H9 (cell line): ENCODE results near the gene GOLGA7B. TPM values are rescaled to one million over a fixed set of nuclear protein-coding genes. Genes with fewer than 3 reads are reported as not detected.

Source experiments
- DNase-seq: peaks from one replicate; pipeline ENCODE4 v3.0.0-alpha.2; 2017
- H2AFZ ChIP-seq: one replicate; pipeline ENCODE4 v1.6.1; 2013; ENCODE audit warnings: mild to moderate bottlenecking, low read length, control low read depth, moderate library complexity
- H2AK5ac ChIP-seq: 2 replicates; pipeline ENCODE4 v1.6.1; 2013; ENCODE audit warnings: low read length, control low read depth, mixed read lengths; ENCODE audit not compliant: insufficient read length
- H2BK120ac ChIP-seq: one replicate; pipeline ENCODE4 v1.6.1; 2013; ENCODE audit warnings: low read depth, mild to moderate bottlenecking, low read length, control low read depth, inconsistent platforms; ENCODE audit not compliant: poor library complexity, severe bottlenecking
- H2BK12ac ChIP-seq: 2 replicates; pipeline ENCODE4 v1.6.1; 2013; ENCODE audit warnings: low read length, control low read depth, mixed read lengths, low read depth; ENCODE audit not compliant: insufficient read length
- H2BK15ac ChIP-seq: 2 replicates; pipeline ENCODE4 v1.6.1; 2013; ENCODE audit warnings: low read depth, low read length, control low read depth
- H2BK20ac ChIP-seq: one replicate; pipeline ENCODE4 v1.6.1; 2013; ENCODE audit warnings: low read depth, mild to moderate bottlenecking, low read length, control low read depth, inconsistent platforms; ENCODE audit not compliant: poor library complexity, severe bottlenecking
- H2BK5ac ChIP-seq: 2 replicates; pipeline ENCODE4 v1.6.1; 2013; ENCODE audit warnings: low read length, control low read depth, mixed read lengths; ENCODE audit not compliant: insufficient read length
- H3K14ac ChIP-seq: 2 replicates; pipeline ENCODE4 v1.6.1; 2013; ENCODE audit warnings: low read length, control low read depth; ENCODE audit not compliant: insufficient read depth
- H3K18ac ChIP-seq: 2 replicates; pipeline ENCODE4 v1.6.1; 2013; ENCODE audit warnings: low read depth, mild to moderate bottlenecking, mixed read lengths, low read length, control low read depth; ENCODE audit not compliant: insufficient read length
- H3K23ac ChIP-seq: 2 replicates; pipeline ENCODE4 v1.6.1; 2013; ENCODE audit warnings: low read length, control low read depth, mixed read lengths, low read depth; ENCODE audit not compliant: insufficient read length
- H3K23me2 ChIP-seq: 2 replicates; pipeline ENCODE4 v1.6.1; 2013; ENCODE audit warnings: low read depth, mild to moderate bottlenecking, mixed read lengths, low read length, control low read depth; ENCODE audit not compliant: insufficient read length, poor library complexity, severe bottlenecking
- H3K27ac ChIP-seq: 2 replicates; pipeline ENCODE4 v1.5.1; 2013; ENCODE audit warnings: low read length, control low read depth, mixed read lengths, low read depth; ENCODE audit not compliant: insufficient read length
- H3K27me3 ChIP-seq: 2 replicates; pipeline ENCODE4 v1.6.1; 2013; ENCODE audit warnings: low read length, control low read depth, inconsistent platforms; ENCODE audit not compliant: insufficient read depth
- H3K4ac ChIP-seq: 2 replicates; pipeline ENCODE4 v1.6.1; 2013; ENCODE audit warnings: low read depth, mild to moderate bottlenecking, control low read depth, inconsistent platforms, low read length, moderate library complexity
- H3K4me1 ChIP-seq: 2 replicates; pipeline ENCODE4 v1.6.1; 2013; ENCODE audit warnings: low read length, control low read depth, inconsistent platforms; ENCODE audit not compliant: insufficient read depth
- H3K4me2 ChIP-seq: 2 replicates; pipeline ENCODE4 v1.6.1; 2013; ENCODE audit warnings: low read length, control low read depth, mixed read lengths; ENCODE audit not compliant: insufficient read length, insufficient read depth
- H3K56ac ChIP-seq: 2 replicates; pipeline ENCODE4 v1.6.1; 2013; ENCODE audit warnings: low read depth, mild to moderate bottlenecking, mixed read lengths, low read length, control low read depth; ENCODE audit not compliant: insufficient read length
- H3K79me1 ChIP-seq: 2 replicates; pipeline ENCODE4 v1.6.1; 2013; ENCODE audit warnings: low read depth, mild to moderate bottlenecking, moderate library complexity, low read length, control low read depth, inconsistent platforms; ENCODE audit not compliant: insufficient read depth, poor library complexity, severe bottlenecking
- H3K79me2 ChIP-seq: 2 replicates; pipeline ENCODE4 v1.6.1; 2013; ENCODE audit warnings: low read length, control low read depth, inconsistent platforms; ENCODE audit not compliant: insufficient read depth
- H3K9ac ChIP-seq: 2 replicates; pipeline ENCODE4 v1.6.1; 2013; ENCODE audit warnings: low read length, control low read depth, mixed read lengths; ENCODE audit not compliant: insufficient read length; ENCODE audit errors: extremely low read depth
- H3K9me3 ChIP-seq: one replicate; pipeline ENCODE4 v1.6.1; 2013; ENCODE audit warnings: low read depth, low read length, inconsistent platforms; ENCODE audit not compliant: control insufficient read depth
- H3T11ph ChIP-seq: one replicate; pipeline ENCODE4 v1.6.1; 2013; ENCODE audit warnings: mild to moderate bottlenecking, low read length, control low read depth, inconsistent platforms
- H4K20me1 ChIP-seq: one replicate; pipeline ENCODE4 v1.6.1; 2013; ENCODE audit not compliant: control insufficient read depth, insufficient read length, insufficient read depth
- H4K5ac ChIP-seq: 2 replicates; pipeline ENCODE4 v1.6.1; 2013; ENCODE audit warnings: low read depth, mild to moderate bottlenecking, mixed read lengths, low read length, control low read depth; ENCODE audit not compliant: insufficient read length
- H4K8ac ChIP-seq: replicated peaks from 2 replicates; pipeline ENCODE4 v1.6.1; 2013; ENCODE audit warnings: low read length, control low read depth, mixed read lengths, low read depth; ENCODE audit not compliant: insufficient read length
- H4K91ac ChIP-seq: 2 replicates; pipeline ENCODE4 v1.6.1; 2013; ENCODE audit warnings: low read depth, mild to moderate bottlenecking, moderate library complexity, mixed read lengths, low read length, control low read depth; ENCODE audit not compliant: insufficient read length
- H3K27ac Mint-ChIP-seq, 3 experiments: 2 replicates in 2 of 3; 3 replicates in 1 of 3; pipeline ENCODE4 v1.8.0; 2020 to 2021; ENCODE audit warnings: mixed read lengths in 3 of 3, mild to moderate bottlenecking in 1 of 3, moderate library complexity in 1 of 3
- H3K27me3 Mint-ChIP-seq: 2 replicates; pipeline ENCODE4 v1.8.0; 2021; ENCODE audit warnings: low read depth, mild to moderate bottlenecking, moderate library complexity, mixed read lengths
- H3K36me3 Mint-ChIP-seq, 3 experiments: 2 replicates in 2 of 3; 3 replicates in 1 of 3; pipeline ENCODE4 v1.8.0; 2020 to 2021; ENCODE audit warnings: low read depth in 3 of 3, mixed read lengths in 3 of 3; ENCODE audit not compliant: insufficient read depth in 1 of 3
- H3K4me1 Mint-ChIP-seq, 2 experiments: 2 replicates each; pipeline ENCODE4 v1.8.0; 2020; ENCODE audit warnings: mixed read lengths in 2 of 2
- H3K4me3 Mint-ChIP-seq, 2 experiments: 2 replicates in 1 of 2; 3 replicates in 1 of 2; pipeline ENCODE4 v1.8.0; 2020 to 2021; ENCODE audit warnings: mild to moderate bottlenecking in 2 of 2, mixed read lengths in 2 of 2, moderate library complexity in 1 of 2
- H3K9me3 Mint-ChIP-seq, 2 experiments: 2 replicates in 1 of 2; 3 replicates in 1 of 2; pipeline ENCODE4 v1.8.0; 2020; ENCODE audit warnings: mild to moderate bottlenecking in 2 of 2, mixed read lengths in 2 of 2, moderate library complexity in 1 of 2
- CTCF ChIP-seq: fragments of 200-600 bp; sonication (generic); conservative IDR thresholded peaks from 3 replicates; pipeline ENCODE4 v1.8.0; 2021; ENCODE audit warnings: antibody characterized with exemption, mild to moderate bottlenecking
- WGBS: extraction: QIAGEN DNeasy Blood & Tissue Kit; methylation state at CpG from one replicate; pipeline ENCODE4 v1.1.7; 2013; ENCODE audit warnings: missing lambda C conversion rate, low lambda C conversion rate, mixed read lengths; ENCODE audit not compliant: insufficient read length; ENCODE audit errors: extremely low coverage; 5-methylcytosine and 5-hydroxymethylcytosine counted together
- total RNA-seq: library from RNA; stranded (reverse); gene quantifications from 2 replicates; pipeline ENCODE4 v1.2.1, GENCODE V29; 2021

Gene GOLGA7B
- total RNA-seq, 1 experiment from 2014 or later: 0.04 TPM

- DNase-seq: no peak
- H3K27ac ChIP-seq: no peak overlapping the region
- no peak overlapping the region for H3K56ac ChIP-seq
- peaks cover 3 to 9% of the 10 kb centered on the region in 2 experiments; a peak in 3 of 4 replicates for H3K4me1 Mint-ChIP-seq
- H4K5ac ChIP-seq: no peak overlapping the region
- H3K4me3 Mint-ChIP-seq: no peak overlapping the region
- no peak overlapping the region for H2BK120ac ChIP-seq
- H3K9ac ChIP-seq: no peak overlapping the region
- H2AK5ac ChIP-seq: no peak overlapping the region
- no peak for TF ChIP-seq CTCF
- H3K36me3 Mint-ChIP-seq: no peaks in the 10 kb centered on the region
- no peak overlapping the region for H4K8ac ChIP-seq
- H2BK20ac ChIP-seq: no peak overlapping the region
- no peak overlapping the region for H3K18ac ChIP-seq
- H3T11ph ChIP-seq: no peak overlapping the region
- H4K91ac ChIP-seq: no peak overlapping the region
- H2BK12ac ChIP-seq: no peak overlapping the region
- H2BK5ac ChIP-seq: no peak overlapping the region
- WGBS: no CpG with 5 or more reads among the region's 2 CpGs
- H2AFZ ChIP-seq: no peak overlapping the region
- no peaks in the 10 kb centered on the region for H3K9me3 ChIP-seq
- no peak overlapping the region for H2BK15ac ChIP-seq
- H3K4ac ChIP-seq: no peak overlapping the region
- H3K79me1 ChIP-seq: no peaks in the 10 kb centered on the region
- no peak overlapping the region for H3K14ac ChIP-seq
- no peaks in the 10 kb centered on the region for H3K79me2 ChIP-seq
- H3K4me1 ChIP-seq: no peaks in the 10 kb centered on the region
- H3K9me3 Mint-ChIP-seq: no peaks in the 10 kb centered on the region
- no peak overlapping the region for H3K4me2 ChIP-seq
- no peaks in the 10 kb centered on the region for H3K27me3 ChIP-seq
- no peak overlapping the region for H3K23ac ChIP-seq
- no peaks in the 10 kb centered on the region for H3K23me2 ChIP-seq
- no peak overlapping the region for H3K27ac Mint-ChIP-seq
- H4K20me1 ChIP-seq: no peaks in the 10 kb centered on the region
- H3K27me3 Mint-ChIP-seq: peaks cover 9% of the 10 kb centered on the region
These were observed 18.4 kb upstream of the GOLGA7B start for GRCh38 chr10:97831259-97831658.
